OCI-LY1 (cell line): ENCODE data around the gene CDC123.

Experiments
- CTCF ChIP-seq: fragments of 200-600 bp; sonication (generic), shearing (Covaris generic); IDR thresholded peaks from 2 replicates; pipeline ENCODE4 v1.5.1; 2017; ENCODE audit warnings: mild to moderate bottlenecking, antibody characterized with exemption, low read length, moderate library complexity, mixed read lengths
- EZH2 ChIP-seq: fragments of 200-600 bp; sonication (generic), shearing (Covaris generic); IDR thresholded peaks from 2 replicates; pipeline ENCODE4 v1.8.0; 2017; ENCODE audit warnings: borderline replicate concordance, mixed run types, mild to moderate bottlenecking, antibody characterized with exemption, low read length, moderate library complexity, mixed read lengths

DNA sequence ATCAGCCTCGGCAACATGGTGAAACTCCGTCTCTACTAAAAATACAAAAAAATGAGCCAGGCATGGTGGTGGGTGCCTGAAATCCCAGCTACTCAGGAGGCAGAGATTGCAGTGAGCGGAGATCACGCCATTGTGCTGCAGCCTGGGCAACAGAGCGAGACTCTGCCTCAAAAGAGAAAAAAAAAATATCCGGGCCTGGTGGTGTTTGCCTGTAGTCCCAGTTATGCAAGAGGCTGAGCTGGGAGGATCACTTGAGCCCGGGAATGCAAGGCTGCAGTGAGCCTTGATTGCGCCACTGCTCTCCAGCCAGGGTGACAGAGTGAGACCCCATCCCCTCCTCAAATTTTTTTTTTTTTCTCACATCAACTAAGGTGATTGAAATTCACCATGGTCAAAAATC lies 42.8 kb downstream of the CDC123 start:
- TF ChIP-seq CTCF (no peak), EZH2 (no peak)
